Suppressor macrophage (primary cell): ENCODE results near the gene KIAA2012.
"Not testable (repeated sequence)": the region's sequence is repeated elsewhere in the genome, so short reads cannot be mapped to it uniquely, and the experiment has no call there.

Source experiments
- DNase-seq, 4 experiments: peaks; one replicate each; pipeline ENCODE4 v3.0.0-alpha.2; 2020 to 2022

KIAA2012 gene

DNA sequence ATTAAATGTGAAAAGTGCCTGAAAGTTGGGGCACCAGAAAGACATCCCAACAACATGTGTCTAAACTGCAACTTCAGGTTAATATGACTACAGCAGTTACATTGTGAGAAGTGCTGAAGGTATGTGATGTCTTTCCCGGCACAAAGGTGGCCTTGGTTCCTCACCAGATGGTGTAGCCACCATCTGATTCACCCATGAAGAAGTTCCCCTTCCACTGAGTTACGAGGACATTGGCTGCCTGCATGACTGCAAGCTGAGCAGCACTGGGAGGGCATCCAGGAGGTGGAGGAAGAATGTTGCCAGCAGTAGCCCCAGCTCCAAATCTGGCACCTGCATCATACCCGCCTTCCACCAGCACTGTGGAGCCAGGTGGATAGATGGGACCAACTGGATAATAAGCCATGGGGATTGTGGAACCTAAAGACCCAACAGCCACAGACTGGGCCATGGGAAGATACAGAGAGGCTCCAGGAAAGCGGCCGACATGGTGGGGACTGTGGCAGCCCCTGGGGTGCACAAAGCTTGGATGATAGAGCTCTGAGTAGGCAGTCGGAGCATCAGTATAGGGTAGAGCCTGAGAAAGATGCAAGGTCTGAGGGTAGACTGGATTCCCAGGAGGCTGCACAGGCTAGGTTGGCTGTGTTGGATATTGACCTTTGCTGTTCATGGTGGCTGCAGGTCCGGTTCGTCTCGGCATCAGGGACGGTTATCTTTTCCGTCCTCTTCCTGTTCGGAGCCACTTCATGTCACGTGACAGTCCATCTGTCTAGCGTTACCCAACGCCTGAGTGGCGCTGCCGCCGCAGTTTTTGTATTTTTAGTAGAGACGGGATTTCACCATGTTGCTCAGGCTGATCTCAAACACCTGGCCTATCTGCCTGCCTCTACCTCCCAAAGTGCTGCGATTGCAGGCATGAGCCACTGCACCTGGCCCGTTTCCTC is 128.4 kb downstream of the KIAA2012 start:
- peak in 2 of 4 experiments; percentile 19 to 23 for DNase-seq

DNA sequence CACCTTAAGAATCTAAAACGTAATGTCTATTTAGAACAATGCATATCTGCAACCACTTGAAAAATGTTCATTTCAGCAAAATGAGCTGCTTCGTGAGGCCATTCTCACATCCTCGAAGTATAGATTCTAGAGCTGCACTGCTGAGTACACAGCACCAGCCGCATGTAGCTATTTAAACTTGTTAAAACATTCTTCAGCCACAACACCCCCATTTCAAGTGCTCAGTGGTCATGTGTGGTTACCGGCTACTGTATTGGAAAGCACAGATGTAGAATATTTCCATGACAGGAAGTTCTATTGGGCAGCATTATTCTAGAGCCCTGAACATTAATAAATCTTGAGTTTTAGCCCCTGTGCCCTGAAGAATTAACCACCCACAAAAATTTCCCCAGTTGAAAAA is 130.3 kb downstream of the KIAA2012 start:
- no peak for DNase-seq

DNA sequence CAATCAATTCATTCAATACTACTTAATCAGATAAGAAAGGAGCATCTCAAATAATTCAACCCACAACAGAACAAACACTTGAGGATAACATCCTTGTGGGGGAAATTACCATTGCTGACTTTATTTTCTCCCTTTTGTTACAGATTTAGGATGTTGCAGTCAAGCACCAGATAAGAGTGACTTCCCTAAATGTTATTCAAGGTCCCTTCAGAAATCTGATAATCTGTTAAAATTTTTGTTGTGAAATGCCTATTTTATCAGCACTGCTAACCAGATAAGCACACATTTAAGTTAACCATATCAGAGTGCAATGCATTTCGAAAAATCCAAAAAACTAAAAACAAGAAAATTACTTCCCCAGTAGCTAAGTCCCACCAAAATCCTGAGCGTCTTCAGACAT is 131.8 kb downstream of the KIAA2012 start:
- DNase-seq, result no peak

DNA sequence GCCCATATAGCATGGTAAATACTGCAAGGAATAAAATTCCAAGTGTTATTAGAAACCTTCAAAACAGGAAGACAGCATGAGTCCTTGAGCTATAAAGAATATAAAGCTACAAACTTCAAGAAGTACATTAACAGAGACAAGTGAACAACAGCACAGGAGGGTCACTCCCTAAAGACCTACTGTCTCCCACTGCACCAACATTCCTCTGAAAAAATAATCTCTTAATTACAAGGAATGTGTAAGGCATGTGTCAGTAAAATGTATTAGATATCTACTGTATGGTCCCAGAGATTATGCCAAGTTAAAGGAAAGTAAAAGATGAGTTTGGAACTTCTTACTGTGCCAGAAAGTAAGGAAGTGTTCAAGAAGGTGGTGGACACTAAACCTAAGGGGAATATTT is 135.5 kb downstream of the KIAA2012 start:
- no peak for DNase-seq

DNA sequence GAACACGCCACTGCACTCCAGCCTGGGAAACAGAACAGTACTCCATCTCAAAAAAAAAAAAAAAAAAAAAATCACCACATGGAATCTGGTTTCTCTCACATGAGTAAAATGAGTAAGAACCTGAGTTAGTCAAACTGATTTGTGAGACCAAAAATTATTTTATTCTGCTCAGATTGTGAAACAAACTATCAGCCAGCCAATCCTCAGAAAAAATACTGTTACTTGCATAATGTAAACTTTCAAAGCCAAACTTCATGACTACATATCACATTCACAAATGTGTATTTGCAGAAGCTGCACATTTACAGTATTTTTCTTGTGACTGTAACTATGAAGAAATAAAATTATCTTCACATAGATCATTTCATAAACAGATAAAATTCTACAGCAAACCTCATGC is 142.1 kb downstream of the KIAA2012 start:
- DNase-seq, result no peak

DNA sequence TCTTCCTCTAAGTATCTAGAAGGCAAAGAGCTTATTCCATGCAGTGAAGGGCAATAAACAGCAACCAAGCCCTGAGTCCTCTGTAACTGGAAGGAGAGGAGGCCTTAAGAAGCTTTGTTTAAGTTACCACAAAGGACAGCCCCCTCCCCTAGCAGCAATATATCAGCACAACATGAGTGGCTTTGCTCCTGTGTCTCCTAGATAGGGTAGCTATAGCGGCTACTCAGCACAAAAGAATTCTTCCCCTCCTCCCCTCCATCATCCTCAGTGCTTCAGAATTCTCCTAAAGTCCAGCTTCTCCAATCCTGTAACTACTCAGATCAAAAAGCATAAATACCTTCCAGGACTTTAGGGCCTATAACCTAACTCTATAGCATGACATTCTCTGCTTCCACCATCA is 148.8 kb downstream of the KIAA2012 start:
- no peak for DNase-seq

DNA sequence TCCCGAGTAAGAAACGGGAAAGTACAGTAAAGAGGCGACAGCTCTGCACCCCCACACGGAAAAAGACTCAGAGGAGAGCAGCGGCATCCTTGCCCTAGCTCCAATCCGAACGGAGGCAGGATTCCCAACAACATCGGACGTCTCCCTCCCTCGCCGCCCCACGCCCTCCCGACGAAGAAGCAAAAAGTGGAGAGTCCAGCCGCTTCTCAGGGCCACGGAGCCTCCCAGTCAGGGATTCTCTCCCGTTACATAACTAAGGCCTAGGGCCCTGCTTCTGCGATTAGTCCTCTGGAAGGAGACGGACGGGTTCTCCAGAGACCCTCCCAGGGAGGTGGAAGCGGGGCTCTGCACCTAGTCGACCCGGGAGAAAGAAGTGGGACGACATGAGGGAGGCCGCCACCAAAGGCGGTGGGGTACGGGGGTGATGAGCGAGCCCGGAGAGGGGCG is 164.8 kb downstream of the KIAA2012 start:
- DNase-seq, result peak; percentile 28 to 62 (median 42)

DNA sequence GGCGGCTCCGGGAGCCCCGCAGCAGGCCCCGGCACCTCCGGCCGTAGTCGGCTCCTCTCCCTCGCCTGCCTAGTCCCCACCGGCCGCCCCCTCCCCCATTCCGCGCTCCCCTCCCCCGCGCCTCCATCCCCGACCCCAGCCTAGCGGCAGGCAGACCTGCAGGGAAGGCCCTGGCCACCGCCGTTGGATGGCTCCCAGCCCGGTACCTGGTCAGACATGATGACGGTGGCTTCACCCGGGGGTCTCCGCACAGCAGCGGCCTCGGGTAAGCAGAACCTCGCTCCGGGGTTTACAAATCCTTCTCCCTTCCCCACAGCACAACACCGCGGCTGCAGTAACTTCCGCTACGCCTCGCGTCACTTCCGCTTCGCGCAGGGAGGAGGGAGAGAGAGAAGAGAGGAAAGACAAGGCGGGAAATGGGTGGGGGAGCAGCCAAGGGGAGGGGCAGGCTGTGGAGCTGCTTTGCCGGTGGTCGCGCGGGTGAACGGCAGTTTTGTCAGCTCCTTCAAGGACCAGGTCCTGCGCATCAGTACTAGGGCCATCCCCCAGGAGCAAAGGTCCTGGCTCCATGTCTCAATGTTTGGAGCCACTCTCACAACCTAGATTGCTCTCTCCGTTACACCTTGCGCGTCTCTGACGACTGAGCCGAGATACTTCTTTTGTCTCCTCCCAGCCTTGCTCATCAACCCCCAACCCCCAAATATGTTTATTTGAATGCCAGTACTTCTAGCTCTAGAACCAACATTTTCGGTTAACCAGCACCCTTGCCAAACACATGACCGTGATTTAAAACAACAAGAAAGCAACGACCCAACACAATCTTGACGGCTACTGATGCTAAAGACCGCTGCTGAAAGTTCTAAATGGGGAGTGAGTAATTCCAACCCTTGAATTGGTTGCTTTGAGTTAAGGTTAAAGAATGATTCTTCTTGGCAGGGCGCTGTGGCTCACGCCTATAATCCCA is 165.5 kb downstream of the KIAA2012 start, which contains the start of gene SUMO1:
Gene SUMO1 (minus strand): TSS at position 364 of the 964 bp plus-strand sequence. CDS start 146 bp downstream, at position 218.
- peak; percentile 92 for DNase-seq

DNA sequence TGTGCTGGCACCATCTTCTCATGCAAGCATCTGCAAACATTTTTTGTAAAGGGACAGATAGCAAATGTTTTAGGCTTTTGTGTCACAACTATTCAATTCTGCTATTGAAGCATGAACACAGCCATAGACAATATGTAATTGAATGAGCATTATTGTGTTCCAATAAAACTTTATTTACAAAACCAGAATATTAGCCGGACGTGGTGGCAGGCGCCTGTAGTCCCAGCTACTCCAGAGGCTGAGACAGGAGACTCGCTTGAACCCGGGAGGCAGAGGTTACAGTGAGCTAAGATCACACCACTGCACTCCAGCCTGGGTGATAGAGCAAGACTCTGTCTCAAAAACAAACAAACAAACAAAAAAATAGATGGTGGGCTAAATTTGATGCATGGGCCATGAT is 174.7 kb downstream of the KIAA2012 start:
- DNase-seq, result not testable (repeated sequence)

DNA sequence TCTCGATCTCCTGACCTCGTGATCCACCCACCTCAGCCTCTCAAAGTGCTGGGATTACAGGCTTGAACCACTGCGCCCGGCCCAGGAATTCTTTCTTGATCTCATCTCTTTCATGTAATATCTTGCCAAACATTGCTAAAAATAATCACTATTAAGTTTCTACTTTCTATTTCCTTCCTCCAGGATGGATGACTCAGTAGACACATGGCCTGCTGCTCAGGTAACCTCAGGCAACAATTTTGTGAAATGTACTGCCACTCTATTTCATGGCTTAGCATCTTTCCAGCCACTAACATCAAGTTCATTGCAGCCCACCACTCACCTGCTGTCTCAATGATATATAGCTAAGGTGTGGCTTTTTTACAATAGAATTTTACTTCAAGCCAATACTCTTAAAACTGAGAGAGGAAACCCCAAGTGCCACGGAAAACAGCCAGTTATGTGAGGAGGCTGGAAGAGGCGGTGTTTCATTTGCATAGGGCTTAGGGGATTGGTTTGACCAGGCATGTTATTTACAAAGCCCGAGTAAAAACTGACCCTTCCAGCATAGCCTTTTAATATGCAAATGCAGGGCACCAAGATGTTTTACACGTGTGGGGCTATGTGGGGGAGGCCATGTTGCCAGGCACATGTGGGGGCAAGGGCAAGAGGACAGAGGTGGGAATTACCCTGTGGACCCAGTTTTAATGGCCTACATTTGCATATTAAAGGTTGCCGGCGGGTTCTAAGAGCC is 176.6 kb downstream of the KIAA2012 start:
- no peak for DNase-seq

DNA sequence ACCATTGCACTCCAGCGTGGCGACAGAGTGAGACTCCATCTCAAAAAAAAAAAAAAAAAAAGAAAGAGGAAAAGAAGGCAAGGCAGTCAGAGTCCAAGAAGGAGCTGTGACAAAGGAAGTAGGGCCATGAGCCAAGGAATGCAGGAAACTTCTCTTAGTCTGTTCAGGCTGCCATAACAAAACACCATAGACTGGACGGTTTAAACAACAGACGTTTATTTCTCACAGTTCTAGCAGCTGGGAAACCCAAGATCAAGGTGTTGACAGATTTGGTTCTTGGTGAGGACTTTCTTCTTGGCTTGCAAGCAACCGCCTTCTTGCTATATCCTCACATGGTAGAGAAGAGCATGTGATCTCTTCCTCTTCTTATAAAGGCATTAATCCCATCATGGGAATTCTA is 178.4 kb downstream of the KIAA2012 start:
- DNase-seq, result no peak
